Dermis blood vessel endothelial cell (primary cell): ENCODE results near the gene LLGL1. TPM values are rescaled to one million over a fixed set of nuclear protein-coding genes. Genes with fewer than 3 reads are reported as not detected.
A peak's percentile ranks its signal among the peaks of the same experiment; 100 is the strongest.
"Not testable (repeated sequence)": the region's sequence is repeated elsewhere in the genome, so short reads cannot be mapped to it uniquely, and the experiment has no call there.

Experiments
- DNase-seq: peaks from one replicate; pipeline ENCODE4 v3.0.0; 2010
- total RNA-seq: library from RNA; depleted of rRNA; stranded (reverse); fragments of >200 nt; gene quantifications from 2 replicates; pipeline ENCODE4 v1.2.3, GENCODE V29; 2014

The LLGL1 gene
- total RNA-seq, 1 donor from 2014 or later, result 27.9 TPM

DNA sequence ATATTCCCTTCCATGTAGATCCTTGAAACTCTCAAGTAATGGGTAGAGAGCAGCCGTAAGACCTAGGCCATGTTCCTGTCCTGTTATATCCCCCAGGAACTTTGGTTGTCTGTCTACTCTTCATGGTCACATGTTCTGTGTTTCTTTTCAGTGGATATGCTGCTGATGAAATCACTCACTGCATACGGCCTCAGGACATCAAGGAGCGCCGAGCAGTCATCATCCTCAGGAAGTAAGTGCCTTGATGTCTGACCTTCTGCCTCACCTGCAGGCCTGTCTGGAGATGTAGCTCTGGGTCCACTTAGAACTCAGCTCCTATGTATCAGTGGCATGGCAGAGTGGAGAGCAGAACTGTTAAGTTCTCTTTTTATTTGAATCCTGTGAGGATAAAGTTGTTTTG lies 30.6 kb upstream of the LLGL1 start:
- no peak for DNase-seq

DNA sequence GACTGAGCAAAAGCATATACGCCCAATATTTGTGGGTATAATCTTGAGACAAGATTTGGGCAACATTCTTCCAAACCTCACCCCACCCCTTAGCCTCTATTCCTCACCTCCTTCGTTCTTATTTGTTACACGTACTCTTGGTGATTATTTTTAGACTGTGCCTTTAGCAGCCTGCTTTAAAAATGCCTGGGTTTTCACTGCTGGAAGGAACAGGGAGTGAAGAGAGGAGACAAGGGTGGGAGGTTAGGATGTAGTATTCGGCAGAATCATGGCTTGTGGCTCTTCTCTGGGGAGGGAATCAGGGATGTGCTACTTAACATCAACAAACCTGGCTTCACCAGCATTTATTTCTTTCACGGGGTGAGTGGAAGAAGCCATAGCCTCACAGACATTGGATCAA lies 30.2 kb upstream of the LLGL1 start:
- DNase-seq, result no peak

DNA sequence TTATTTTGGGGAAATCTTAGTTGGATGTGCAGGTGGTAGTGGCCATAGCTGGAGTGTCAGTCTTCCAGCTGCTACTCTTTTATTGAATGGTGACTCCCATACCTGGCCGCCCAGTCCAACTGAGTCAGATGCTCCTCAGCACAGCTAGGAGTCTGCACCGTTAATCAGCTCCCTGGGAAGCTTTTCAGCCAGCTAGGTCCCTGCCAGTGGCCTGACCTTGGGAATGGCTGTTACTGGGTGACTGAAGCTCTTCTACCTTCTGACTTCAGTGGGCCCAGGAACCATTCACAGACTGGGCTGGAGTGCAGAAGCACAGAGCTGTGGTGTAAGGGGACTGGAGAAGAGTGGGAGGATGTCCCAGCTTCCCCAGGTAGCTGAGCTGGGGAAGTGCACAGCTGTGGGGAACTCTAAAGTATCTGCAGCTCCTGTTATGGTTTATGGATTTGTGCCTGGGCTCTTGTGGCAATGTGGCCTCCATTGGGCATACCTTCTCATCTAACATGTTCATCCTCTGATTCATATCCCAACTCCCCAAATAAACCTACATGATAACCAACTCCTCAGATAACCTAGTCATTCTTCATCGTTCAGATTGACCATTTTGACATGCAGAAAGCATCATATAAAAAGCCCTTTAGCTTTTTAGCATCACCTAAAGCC lies 27.8 kb upstream of the LLGL1 start:
- DNase-seq, result no peak

DNA sequence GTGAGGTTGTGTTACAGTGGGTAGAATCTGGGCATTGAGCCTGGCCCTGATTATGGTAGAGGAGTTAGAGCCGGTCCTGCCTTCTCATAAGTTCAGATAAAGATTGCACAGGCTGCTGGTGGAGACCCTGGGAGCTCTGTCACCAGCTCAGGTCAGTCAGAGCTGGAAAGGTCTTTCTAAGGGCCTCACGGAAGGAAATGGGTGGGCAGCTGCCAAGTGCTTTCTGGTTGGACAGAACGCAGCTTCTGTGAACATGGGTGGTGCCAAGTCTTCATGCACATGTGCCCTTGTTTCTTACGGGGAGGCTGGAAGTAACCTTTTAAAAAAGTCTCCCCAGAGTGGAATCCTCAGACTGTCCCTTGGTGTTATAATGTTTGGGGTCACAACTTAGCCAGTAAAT lies 26.9 kb upstream of the LLGL1 start:
- peak; percentile 30 for DNase-seq

DNA sequence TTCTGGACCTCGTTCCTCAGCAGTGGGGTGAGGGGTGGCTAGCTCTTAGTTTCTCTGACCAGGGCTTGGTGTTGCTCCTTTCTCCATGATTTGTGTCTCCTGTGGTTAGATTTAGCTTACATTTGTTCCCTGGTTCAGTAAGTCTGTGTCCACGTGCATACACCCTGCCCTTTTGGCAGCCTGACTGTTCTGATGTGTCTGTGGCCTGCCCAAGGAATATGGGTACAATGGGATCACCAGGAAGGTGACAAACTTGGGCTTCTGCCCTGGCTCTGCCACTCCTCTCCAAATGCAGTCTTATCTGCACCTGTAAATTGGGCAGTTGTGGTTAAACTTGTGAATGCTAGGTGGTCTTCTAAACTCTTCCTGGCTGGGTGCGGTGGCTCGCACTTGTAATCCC lies 24.3 kb upstream of the LLGL1 start:
- DNase-seq, result no peak

DNA sequence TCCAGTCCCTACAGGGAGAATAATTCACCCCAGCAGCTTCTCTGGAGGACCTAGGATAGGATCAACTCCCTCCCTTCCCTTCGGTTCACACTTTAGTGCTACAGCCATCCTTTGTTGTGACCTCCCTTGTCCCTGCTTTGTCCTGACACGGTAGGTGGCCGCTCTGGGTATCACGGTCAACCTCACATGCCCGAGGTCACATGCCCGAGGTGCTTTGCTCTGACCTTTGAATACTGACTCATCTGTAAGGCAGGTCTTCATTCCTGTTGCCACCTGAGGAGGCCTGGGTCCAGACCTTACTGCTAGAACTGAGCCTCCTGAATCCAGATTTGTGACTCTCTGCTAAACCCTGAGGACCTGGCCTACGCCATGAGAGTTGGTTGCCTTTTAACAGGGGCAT lies 22.1 kb upstream of the LLGL1 start:
- DNase-seq, result no peak

DNA sequence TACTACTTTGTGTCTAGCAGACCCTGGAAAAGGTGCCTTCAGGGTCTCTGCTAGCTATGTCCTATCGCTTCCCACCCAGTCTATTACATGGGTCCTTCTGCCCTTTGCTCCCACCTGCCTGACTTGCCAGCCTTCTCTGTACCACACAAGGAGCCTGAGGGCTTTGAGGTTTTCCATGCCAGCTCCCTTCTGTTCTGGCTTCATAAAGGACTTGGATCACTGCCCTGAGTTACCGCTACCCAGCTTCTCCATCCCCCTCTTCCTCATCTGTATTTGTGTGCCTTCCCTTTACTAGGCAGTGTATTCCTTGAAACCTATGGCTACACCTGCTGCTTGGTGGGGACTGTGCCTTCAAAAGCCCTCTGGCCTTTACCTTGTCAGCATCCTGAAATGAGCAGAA lies 19.6 kb upstream of the LLGL1 start:
- DNase-seq, result no peak

DNA sequence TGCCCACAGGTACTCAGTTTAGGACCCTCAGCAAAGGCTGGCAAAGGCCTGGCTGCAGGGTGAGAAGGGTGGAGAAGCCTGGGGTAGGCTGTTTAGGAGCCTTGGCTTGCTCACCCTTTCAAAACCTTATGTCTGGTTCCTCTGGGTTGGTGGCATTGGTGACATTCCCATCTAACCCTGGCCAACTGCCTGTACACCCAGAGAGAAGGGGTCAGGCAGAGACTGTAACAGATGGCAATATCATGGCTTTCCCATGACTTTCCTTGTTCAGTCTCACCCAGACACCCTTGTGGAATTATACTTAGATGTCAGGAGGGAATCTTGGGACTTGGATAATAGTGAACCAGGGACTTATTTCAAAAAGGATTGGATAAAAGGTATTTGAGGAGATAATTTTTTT lies 18.5 kb upstream of the LLGL1 start:
- DNase-seq, result no peak

DNA sequence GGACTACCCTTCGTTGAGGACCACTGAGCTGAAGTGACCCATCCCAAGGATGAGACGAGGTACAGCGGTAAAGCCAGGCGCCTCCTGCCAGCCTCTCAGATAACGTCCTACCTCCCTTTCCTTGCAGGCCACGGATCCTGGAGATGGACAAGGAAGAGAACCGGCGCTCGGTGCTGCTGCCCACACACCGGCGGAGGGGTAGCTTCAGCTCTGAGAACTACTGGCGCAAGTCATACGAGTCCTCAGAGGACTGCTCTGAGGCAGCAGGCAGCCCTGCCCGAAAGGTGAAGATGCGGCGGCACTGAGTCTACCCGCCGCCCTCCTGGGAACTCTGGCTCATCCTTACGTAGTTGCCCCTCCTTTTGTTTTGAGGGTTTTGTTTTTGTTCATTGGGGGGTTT lies 17.3 kb upstream of the LLGL1 start:
- no peak for DNase-seq

DNA sequence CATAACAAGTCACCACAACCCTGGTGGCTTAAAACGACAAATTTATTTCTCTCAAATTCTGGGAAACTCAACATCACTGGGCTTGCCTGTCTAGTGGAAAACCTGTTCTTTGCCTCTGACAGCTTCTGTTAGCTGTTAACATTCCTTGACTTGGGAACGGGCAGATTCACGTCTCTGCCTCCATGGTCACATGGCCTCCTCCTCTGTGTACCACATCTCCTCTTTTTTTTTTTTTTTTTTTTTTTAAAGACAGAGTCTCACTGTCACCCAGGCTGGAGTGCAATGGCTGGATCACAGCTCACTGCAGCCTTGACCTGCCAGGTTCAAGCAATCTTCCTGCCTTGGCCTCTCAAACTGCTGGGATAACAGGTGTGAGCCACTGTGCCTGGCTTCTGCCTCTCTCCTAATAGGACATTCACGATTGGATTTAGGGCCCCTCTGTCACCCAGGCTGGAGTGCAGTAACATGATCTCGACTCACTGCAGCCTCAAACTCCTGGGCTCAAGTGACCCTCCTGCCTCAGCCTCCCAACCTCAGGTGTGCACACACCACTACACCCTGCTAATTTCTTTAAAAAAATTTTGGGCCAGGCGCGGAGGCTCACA lies 11.7 kb upstream of the LLGL1 start:
- no peak for DNase-seq

DNA sequence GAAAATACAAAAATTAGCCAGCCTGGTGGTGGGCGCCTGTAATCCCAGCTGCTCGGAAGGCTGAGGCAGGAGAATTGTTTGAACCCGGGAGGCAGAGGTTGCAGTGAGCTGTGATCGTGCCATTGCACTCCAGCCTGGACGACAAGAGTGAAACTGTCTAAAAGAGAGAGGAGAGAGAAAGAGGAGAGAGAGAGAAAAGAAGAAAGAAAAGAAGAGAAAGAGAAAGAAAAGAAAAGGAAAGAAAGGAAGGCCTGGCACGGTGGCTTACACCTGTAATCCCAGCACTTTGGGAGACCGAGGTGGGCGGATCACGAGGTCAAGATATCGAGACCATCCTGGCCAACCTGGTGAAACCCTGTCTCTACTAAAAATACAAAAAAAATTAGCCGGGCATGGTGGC lies 8.5 kb upstream of the LLGL1 start:
- DNase-seq, result not testable (repeated sequence)

DNA sequence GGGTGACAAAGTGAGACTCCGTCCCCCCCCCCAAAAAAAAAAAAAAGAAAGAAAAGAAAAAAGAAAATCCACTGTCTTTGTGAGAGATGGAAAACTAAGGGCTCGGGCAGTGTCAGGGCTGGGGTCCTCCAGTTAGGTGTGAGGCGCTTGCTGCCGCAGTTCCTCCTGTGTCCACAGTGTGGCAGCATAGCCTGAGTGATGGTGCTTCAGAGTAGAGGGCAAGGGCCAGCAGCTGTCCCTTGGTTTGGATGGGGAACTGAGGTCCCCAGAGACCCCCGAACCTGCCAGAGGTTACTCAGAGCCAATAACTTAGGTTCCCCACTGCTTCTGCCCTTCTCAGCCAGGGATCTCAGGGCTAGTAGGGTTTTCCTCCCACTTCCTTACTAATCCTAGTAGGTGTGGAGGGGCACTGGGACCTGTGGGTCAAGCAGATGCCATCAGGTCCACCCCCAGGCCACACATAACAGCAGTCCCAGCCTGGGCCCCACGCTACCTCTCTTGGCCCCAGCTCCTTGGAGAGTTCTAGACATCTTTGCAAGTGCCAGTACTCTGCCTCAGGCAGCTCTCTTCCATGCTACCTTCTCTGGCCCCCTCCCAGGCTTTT lies 7.9 kb upstream of the LLGL1 start:
- DNase-seq, result peak; percentile 82

DNA sequence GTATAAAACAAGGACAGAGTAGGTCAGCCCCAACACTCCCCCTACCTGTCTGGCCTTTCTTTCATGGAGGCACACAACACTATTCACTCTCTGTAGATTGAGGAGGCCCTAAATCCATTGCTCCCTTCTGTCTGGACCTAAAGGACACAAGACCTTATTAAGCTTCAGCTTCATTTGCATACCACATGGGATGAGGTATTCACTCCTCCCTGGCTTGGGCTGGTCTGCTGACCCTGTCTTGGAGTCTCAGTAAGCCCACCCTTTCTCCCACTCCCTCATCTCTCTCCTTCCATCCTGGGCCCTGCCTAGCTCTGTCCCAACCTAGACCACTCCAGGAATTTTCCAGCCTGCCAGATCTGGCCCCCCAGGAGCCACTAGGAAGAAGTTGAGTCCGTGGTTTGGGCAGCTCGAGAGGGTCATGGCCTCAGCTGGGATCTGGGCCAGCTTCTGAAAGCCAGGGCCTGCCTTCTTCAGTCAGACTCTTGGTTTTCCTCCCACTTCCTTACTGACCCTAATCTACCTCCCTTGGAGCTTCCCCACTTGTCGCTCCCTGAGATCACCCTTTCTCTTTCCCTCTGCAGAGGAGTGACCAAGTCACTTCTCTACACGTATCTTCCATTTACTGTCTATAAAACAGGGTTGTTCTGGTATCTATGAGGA lies 6.5 kb upstream of the LLGL1 start:
- peak; percentile 36 for DNase-seq

DNA sequence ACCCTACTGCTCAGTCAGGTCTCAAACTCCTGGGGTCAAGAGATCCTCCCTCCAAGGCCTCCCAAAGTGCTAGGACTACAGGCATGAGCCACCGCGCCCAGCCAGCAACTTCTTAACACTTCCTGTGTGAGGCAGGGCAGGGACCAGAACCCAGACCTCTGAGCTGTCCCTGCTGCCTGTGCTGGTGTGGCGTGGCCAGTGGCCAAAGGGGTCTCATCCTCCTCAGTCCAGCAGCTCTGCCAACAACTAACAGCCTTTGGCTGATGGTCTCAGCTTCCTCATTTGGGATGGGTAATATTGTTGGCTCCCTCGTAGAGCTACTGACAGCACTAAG lies 1.4 kb upstream of the LLGL1 start:
- no peak for DNase-seq

DNA sequence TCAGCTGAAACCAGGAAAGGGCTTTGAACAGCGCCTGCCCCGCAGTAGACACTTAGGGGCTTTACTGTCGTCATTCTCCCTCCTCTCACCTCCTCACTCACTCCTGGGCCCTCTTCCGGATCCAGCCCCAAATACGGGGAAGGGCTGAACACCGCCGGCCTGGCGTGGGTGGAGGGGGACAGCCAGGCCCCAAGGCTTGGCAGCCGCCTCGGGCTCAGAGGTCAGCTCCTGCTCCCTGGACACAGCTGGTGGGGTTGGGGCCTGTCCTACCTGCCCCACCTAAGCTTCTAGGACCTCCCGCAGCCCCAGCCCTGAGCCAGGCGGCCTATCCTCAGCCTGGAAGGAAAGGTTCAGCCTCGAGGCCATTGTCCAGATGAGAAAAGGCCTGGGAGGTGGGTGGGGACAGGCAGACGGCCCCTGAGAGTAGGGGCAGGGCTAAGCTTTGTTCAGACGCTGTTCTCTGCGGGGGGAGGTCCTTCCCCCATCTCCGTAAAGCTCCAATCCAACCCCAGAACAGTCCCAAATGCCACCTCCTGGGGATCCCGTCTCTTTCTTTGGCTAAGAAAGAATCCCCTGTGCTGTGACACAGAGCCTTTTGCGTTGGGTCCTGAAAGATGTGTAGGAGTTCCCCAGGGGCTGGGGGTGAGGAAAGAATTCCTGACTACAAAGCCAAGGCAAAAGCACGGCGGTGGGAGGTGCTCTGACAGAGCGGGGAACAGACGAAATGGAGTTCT lies 881 bp upstream of the LLGL1 start:
- DNase-seq, result peak; percentile 20

DNA sequence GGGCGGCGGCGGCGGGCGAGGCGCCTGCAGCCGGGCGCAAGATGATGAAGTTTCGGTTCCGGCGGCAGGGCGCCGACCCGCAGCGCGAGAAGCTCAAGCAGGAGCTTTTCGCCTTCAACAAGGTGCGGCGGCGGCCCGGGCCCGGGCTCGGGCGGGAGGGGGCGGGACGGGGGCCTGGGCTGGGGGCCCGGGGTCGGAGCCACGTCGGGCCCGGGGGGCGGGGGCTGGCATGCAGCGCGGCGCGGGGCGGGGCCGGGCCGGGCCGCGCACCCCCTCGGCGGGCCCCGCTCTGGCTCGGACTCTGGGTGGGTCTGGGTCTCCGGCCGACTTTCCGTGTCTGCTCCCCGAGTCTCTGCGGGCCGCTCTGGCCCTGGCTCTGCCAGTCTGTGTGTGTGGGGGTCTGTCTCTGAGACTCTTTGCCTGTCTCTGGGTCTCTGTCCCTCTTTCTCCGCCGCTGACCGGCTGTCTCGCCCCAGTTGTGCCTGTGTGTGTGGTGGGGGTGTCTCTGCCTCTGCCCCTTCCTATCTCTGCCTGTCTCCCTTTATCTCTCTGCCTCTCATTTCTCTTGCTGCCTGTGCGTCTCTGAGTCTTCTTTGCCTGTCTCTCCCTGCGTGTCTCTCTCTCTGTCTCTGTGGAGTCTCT lies 328 bp downstream of the LLGL1 start:
- no peak for DNase-seq

DNA sequence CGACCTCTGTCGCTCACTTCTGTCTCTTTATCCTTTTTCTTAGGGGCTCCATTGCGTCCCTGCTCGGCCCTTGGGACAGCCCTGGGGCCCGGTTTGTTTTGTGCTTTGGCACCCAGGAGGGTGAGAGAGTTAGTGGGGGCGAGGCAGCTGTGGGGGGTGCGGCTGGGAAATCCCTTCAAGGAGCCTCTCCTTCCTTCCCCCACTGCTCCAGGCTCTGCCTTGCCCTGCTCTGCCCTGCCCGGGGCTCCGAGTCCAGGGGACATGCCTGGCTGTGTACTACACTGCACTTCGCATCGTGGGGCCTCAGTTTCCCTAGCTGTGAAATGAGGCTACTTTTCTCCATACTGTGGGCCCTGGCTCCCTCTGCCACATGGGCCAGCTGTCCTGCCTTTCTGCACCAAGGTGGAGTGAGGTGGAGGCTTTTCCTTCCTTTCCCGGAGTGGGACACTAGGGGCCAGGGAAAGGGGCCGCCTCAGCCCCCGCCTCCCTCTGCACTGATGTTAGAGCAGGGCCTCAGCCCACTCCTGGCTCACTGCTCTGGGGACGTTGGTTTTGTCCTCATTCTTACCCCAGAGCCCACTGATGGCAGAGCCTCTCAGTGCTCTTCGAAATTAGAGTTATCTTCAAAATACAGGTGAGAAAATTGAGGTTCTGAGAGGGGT lies 980 bp downstream of the LLGL1 start:
- DNase-seq, result peak; percentile 21

DNA sequence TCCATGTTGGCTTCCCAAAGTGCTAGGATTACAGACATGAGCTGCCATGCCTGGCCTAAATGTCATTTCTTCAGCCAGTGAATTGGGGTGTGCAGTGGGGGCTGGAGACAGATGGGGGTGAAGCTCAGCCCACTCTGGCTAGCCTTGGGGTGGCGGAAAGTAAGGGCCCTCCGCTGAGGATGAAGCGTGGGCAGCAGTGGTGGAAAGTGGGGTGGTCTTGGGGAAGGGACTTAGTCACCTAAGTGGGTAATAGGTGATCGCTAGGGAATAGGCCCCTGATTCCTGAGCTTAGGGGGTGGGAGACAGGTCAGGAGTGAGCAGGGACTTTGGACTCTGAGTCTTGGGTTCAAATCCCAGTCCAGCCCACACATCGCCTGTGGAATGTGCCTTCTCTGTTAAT lies 2.2 kb downstream of the LLGL1 start:
- DNase-seq, result no peak

DNA sequence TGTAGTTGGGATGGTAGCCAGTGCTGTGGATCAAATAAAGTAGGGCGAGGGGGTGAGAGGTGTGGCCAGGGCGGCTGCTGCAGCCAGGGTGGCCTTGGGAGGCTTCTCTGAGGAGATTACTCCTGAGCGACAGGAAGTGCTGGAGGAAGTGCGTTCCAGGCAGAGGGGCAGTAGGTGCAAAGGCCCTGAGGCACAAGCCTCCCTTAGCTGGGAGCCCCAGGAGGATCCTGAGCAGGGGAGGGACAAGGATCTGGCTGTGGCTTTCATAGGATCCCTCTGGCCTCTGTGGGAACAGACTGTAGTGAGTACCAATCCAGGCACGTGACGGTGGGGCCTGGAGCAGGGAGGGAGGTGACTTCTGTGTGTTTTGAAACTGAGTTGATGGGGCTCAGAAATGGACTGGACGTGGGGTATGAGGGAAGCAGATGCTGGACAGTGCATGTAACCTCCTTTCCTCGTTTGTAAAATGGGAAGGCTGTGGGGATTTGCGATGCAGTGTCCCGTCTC lies 2.8 kb downstream of the LLGL1 start:
- DNase-seq, result no peak

DNA sequence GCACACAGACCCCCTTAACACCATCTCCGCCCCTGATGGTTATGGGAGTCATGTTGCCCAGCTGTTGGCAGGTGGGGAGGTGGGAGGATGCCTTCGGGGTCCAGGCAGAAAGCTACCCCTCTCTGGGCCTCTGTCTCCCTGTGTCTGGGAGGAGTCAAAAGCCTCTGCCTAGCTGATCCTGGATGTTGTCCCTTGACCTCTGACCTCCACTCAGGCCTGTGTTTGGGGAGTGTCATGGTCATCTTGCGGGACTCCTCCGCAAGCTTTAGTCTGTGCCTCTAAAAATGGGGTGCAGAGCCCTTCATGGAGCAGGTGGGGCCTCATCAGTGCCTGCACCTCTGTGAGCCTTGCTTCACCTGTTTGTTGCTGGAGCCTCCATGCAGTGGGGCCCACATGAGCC lies 3.8 kb downstream of the LLGL1 start:
- DNase-seq, result no peak

DNA sequence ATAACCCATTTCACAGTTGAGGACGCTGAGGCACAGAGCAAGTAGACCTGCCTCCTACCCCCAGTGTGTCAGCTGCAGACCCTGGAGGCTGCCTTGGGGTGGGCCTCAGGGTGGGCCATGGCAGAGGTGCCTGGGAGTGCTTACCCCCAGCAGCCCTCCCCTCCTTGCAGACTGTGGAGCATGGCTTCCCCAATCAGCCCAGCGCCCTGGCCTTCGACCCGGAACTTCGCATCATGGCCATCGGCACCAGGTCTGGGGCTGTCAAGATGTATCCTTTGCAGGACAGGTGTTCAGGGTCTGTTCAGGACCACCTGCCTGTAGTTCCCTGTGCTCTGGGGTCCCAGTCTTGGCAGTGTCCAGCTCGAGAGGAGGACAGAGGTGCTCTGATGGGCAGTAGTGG lies 4.3 kb downstream of the LLGL1 start:
- DNase-seq, result no peak
